NCI-H2029 (cell line): Measurements from ENCODE around the gene ZNF610.

Experiments
- DNase-seq: peaks from one replicate; lab custom pipeline; 2025; lab: John Stamatoyannopoulos, UW

Gene ZNF610

DNA sequence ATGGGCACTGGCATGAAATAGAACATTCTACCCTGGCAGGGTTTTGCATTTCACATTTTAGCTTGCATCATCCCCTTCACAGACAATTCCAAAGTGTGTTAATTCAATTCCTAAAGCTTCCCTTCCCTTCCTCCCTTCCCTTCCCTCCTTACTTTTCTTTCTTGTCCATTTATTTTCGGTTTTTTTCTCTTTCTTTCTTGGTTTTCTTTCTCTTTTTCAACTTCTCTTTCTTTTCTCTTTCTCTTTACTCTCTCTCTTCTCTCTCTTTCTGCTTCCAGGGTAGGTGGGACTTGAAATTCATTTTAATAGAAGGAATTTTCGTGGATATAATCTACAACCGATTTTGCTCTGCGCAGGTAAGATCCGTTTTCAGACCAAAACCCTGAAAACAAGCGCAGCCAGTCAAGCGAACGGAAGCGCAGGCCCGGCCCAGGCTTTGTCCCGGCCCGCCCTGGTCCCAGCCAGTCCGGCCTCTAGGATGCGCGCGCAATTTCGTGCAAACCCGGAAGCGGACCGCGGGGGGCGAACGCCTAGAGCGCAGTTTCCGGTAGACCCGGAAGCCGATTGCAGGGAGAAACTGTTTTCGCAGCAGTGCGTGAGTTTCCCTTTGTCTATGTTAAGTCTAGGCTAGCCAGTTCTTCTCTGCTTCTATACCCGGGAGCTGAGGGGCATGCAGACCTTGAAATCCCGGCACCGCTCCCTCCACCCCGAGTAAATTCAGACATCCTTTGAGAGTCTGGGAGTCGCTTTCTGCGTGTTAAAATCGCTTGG, 61.5 kb downstream of the ZNF610 start, which contains the start of gene ZNF528:
Gene ZNF528, plus strand, starts transcription at position 540 of the 771 bp plus-strand sequence. CDS start 4,165 bp downstream, outside the sequence.
- DNase-seq = peak; percentile 94

GRCh38 chr19:52398081-52398441, 62.0 kb downstream of the ZNF610 start:
- DNase-seq = no peak

DNA sequence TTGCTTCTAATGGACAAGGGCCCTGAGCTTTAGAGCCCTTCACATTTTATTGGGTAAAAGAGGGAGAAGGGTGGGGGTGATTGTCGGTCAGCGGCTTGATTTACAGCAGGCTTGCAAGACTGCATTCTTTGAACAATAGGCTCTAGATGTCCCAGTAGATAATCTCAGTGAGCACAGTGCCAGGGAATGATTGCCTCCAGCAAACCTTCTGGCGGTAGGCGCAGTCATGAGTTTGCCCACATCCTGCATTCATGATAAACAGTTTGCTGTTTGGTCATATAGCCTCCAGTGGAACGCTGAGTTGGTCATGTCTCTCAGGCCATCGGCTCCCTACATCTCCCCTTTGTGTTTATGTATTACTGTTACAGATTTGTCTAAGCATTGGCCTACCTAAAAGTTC, 74.2 kb downstream of the ZNF610 start:
- no peak for DNase-seq

DNA sequence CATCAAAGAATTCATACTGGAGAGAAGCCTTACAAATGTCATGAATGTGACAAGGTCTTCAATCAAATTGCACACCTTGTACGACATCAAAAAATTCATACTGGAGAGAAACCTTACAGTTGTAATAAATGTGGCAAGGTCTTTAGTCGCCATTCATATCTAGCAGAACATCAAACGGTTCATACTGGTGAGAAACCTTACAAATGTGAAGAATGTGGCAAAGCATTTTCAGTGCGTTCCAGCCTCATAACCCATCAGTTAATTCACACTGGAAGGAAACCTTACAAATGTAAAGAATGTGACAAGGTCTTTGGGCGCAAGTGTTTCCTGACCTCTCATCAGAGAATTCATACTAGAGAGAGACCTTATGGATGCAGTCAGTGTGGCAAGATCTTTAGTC, 79.7 kb downstream of the ZNF610 start:
- no peak for DNase-seq
